Fibroblast of skin of left quadriceps (primary cell): ENCODE data around the gene ISG15.
"Not testable (repeated sequence)": the region's sequence is repeated elsewhere in the genome, so short reads cannot be mapped to it uniquely, and the experiment has no call there.

ENCODE experiments used
- DNase-seq, 2 experiments: peaks; one replicate each; pipeline ENCODE4 v3.0.0-alpha.2; 2013; ENCODE audit warnings: low read depth in 2 of 2

Gene ISG15

GRCh38 chr1:994546-994945 lies 18.8 kb upstream of the ISG15 start:
- not testable (repeated sequence) for DNase-seq

GRCh38 chr1:995665-996633 lies 17.3 kb upstream of the ISG15 start:
- no peak for DNase-seq

- DNase-seq = no peak
Observed at GRCh38 chr1:996851-997712, 16.2 kb upstream of the ISG15 start.

GRCh38 chr1:997713-997992 lies 15.6 kb upstream of the ISG15 start:
- no peak for DNase-seq

- no peak for DNase-seq
Observed at GRCh38 chr1:997993-998744, 15.1 kb upstream of the ISG15 start.

- DNase-seq = no peak
Observed at GRCh38 chr1:998745-998994, 14.6 kb upstream of the ISG15 start.

GRCh38 chr1:998995-999724 lies 14.1 kb upstream of the ISG15 start:
- no peak for DNase-seq

GRCh38 chr1:999725-1000356 lies 13.5 kb upstream of the ISG15 start, which contains the start of gene HES4:
HES4 (minus strand) TSS chr1:1000097; CDS start chr1:999973, 124 bp downstream.
- DNase-seq = peak; percentile 76

GRCh38 chr1:1000357-1001056 lies 12.8 kb upstream of the ISG15 start:
- DNase-seq = peak in 1 of 2 experiments; percentile 52

- no peak for DNase-seq
Observed at GRCh38 chr1:1001057-1001783, 12.1 kb upstream of the ISG15 start.

GRCh38 chr1:1003618-1004419 lies 9.5 kb upstream of the ISG15 start:
- DNase-seq = no peak

GRCh38 chr1:1004420-1004779 lies 8.9 kb upstream of the ISG15 start:
- no peak for DNase-seq

GRCh38 chr1:1004780-1005697 lies 8.3 kb upstream of the ISG15 start:
- DNase-seq = no peak

GRCh38 chr1:1005774-1006304 lies 7.5 kb upstream of the ISG15 start:
- no peak for DNase-seq

GRCh38 chr1:1006305-1007159 lies 6.8 kb upstream of the ISG15 start:
- no peak for DNase-seq

- DNase-seq = not testable (repeated sequence)
Observed at GRCh38 chr1:1010131-1010530, 3.2 kb upstream of the ISG15 start.
